Hepatocyte (in vitro differentiated cells): ENCODE data around the gene TEKT5.

Experiments used
- EZH2 ChIP-seq: fragments of 200-600 bp; sonication (generic); IDR thresholded peaks from 2 replicates; pipeline ENCODE4 v1.6.1; 2016; ENCODE audit warnings: antibody characterized with exemption, mild to moderate bottlenecking, borderline replicate concordance
- EZH2phosphoT487 ChIP-seq: fragments of 200-600 bp; sonication (generic); IDR thresholded peaks from one replicate; pipeline ENCODE4 v1.6.1; 2018; ENCODE audit warnings: antibody characterized with exemption, mild to moderate bottlenecking, low read depth, moderate library complexity; ENCODE audit not compliant: unreplicated experiment, severe bottlenecking
- TF ChIP-seq, protein P1 (sequence below): fragments of 200-600 bp; sonication (generic); IDR thresholded peaks from 2 replicates; pipeline ENCODE4 v1.5.1; 2016; ENCODE audit warnings: antibody characterized with exemption, mild to moderate bottlenecking; ENCODE audit not compliant: poor library complexity

DNA sequence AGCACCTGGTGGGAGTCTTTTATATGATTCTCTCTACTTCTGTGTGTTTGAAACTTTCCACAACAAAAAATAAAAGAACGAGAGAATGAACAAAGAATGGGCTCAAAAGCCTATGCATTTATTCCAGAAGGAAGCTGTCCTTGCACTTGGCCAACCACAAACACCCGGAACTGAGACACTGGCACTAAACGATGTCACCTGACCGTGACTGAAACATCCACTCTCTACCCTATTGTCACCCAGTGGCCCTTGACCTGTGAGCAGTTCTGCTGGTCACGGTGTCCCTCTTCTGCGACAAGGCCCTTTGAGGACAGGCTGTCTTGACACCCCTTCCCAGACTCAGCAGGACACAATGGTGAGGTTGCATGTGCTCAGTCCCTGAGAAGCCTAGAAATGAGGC lies 56.6 kb downstream of the TEKT5 start:
- TF ChIP-seq, protein P1, sequence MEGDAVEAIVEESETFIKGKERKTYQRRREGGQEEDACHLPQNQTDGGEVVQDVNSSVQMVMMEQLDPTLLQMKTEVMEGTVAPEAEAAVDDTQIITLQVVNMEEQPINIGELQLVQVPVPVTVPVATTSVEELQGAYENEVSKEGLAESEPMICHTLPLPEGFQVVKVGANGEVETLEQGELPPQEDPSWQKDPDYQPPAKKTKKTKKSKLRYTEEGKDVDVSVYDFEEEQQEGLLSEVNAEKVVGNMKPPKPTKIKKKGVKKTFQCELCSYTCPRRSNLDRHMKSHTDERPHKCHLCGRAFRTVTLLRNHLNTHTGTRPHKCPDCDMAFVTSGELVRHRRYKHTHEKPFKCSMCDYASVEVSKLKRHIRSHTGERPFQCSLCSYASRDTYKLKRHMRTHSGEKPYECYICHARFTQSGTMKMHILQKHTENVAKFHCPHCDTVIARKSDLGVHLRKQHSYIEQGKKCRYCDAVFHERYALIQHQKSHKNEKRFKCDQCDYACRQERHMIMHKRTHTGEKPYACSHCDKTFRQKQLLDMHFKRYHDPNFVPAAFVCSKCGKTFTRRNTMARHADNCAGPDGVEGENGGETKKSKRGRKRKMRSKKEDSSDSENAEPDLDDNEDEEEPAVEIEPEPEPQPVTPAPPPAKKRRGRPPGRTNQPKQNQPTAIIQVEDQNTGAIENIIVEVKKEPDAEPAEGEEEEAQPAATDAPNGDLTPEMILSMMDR = no peak
- TF ChIP-seq EZH2 (no peak), EZH2phosphoT487 (no peak)
